Transverse colon (tissue), 4 donors: ENCODE data around the gene LMO7. TPM values are rescaled to one million over a fixed set of nuclear protein-coding genes. Genes with fewer than 3 reads are reported as not detected.

Source experiments
- DNase-seq: peaks from one replicate; pipeline ENCODE4 v3.0.0-alpha.2; 2019
- H3K27ac ChIP-seq, 4 donors: fragments of 200-600 bp; sonication (generic); 2 replicates each; pipeline ENCODE4 v1.5.1; 2016 to 2018; ENCODE audit warnings: inconsistent platforms in 4 of 4
- H3K27me3 ChIP-seq: fragments of 200-600 bp; sonication (generic); 2 replicates; pipeline ENCODE4 v1.5.1; 2017; ENCODE audit warnings: inconsistent platforms
- H3K36me3 ChIP-seq, 4 donors: fragments of 200-600 bp; sonication (generic); 2 replicates each; pipeline ENCODE4 v1.5.1; 2017 to 2019; ENCODE audit warnings: inconsistent platforms in 4 of 4
- H3K4me1 ChIP-seq, 4 donors: fragments of 200-600 bp; sonication (generic); 2 replicates each; pipeline ENCODE4 v1.5.1; 2017 to 2020; ENCODE audit warnings: inconsistent platforms in 4 of 4
- H3K4me3 ChIP-seq, 4 donors: fragments of 200-600 bp; sonication (generic); 1 replicate in 1 of 4; 2 replicates in 3 of 4; pipeline versions ENCODE4 v1.5.1 to v1.6.1; 2017 to 2019; ENCODE audit warnings: inconsistent platforms in 4 of 4
- H3K9me3 ChIP-seq, 2 donors: fragments of 200-600 bp; sonication (generic); 2 replicates each; pipeline ENCODE4 v1.5.1; 2017 to 2019; ENCODE audit warnings: inconsistent platforms in 2 of 2
- CTCF ChIP-seq, 5 experiments: fragments of 200-600 bp in 3 of 5; fragments of 450-650 bp in 2 of 5; sonication (generic) in 3 of 5; IDR thresholded peaks; 1 replicate in 2 of 5; 2 replicates in 3 of 5; pipeline ENCODE4 v1.5.1; 2016 to 2017; ENCODE audit warnings: antibody characterized with exemption in 5 of 5, inconsistent platforms in 3 of 5, mild to moderate bottlenecking in 2 of 5, moderate library complexity in 1 of 5
- EP300 ChIP-seq: sonication (generic); formaldehyde crosslinking; IDR thresholded peaks from one replicate; pipeline ENCODE4 v1.6.1; 2017; ENCODE audit warnings: antibody characterized with exemption, low read depth
- POLR2A ChIP-seq: fragments of 450-650 bp; IDR thresholded peaks from one replicate; pipeline ENCODE4 v1.6.1; 2016; ENCODE audit warnings: antibody characterized with exemption, mild to moderate bottlenecking, moderate library complexity
- POLR2AphosphoS5 ChIP-seq, 3 donors: sonication (generic); formaldehyde crosslinking; IDR thresholded peaks; one replicate each; pipeline ENCODE4 v1.6.1; 2016; ENCODE audit warnings: antibody characterized with exemption in 3 of 3
- WGBS, 2 donors: methylation state at CpG; one replicate each; pipeline ENCODE4 v1.1.5; 2018; ENCODE audit warnings: low coverage in 1 of 2; 5-methylcytosine and 5-hydroxymethylcytosine counted together
- in situ Hi-C, 4 donors: fragments of 200-750 bp; cut with MboI; loops; one replicate each; pipeline versions ENCODE4 v1.15.0 to v1.15.1; 2017; ENCODE audit warnings: low sequenced_read_pairs in 3 of 4, low pct_ligation_motif_present in 1 of 4, low pct_unique_long_range_greater_than_20kb in 1 of 4
- intact Hi-C: fragments of 100-400 bp; cut with DNase I; formaldehyde crosslinking; loops from one replicate; pipeline ENCODE4 v1.15.1; 2023; ENCODE audit warnings: low total_unique reads
- total RNA-seq, 4 donors: library from RNA; depleted of rRNA; stranded (reverse); fragments of >200 nt; gene quantifications; one replicate each; pipeline ENCODE4 v1.1.0, GENCODE V29; 2016

LMO7 gene
- total RNA-seq, 4 donors from 2014 or later = 82.6 to 304 (median 190) TPM

- 34 to 42% methylated on average over 12 to 17 of the region's 17 CpGs for WGBS, 2 donors
These were observed 1.1 kb downstream of the LMO7 start for GRCh38 chr13:75637181-75637750.

GRCh38 chr13:75639454-75639853, 3.3 kb downstream of the LMO7 start:
- Histone ChIP-seq H3K36me3 (no peaks in the 10 kb centered on the region), H3K27ac (no peak overlapping the region), H3K27me3 (peaks cover 12% of the 10 kb centered on the region), H3K4me1 (peaks cover 7 to 17% (median 15%) of the 10 kb centered on the region in 4 donors), H3K9me3 (no peaks in the 10 kb centered on the region), H3K4me3 (no peak overlapping the region)
- intact Hi-C loops = no loop called here
- WGBS, 2 donors = 93% methylated on average over 2 of the region's 2 CpGs
- in situ Hi-C loops = no loop called here
- TF ChIP-seq CTCF (IDR thresholded peaks at IDR 0.05) = no peak
- no peak for TF ChIP-seq POLR2A
- no peak for TF ChIP-seq POLR2AphosphoS5 (IDR thresholded peaks at IDR 0.05)
- no peak for DNase-seq

More at GRCh38 chr13:75637181-75637750, 1.1 kb downstream of the LMO7 start:
- no peak overlapping the region for H3K27ac ChIP-seq
- DNase-seq = no peak
- peak overlapping the region in 2 of 4 donors; percentile 60 to 76 for H3K4me3 ChIP-seq
- in situ Hi-C loops = no loop called here
- intact Hi-C loops = no loop called here
- H3K4me1 ChIP-seq = peaks cover 7 to 17% (median 15%) of the 10 kb centered on the region in 4 donors
- H3K9me3 ChIP-seq = no peaks in the 10 kb centered on the region
- no peaks in the 10 kb centered on the region for H3K36me3 ChIP-seq
- peaks cover 12% of the 10 kb centered on the region for H3K27me3 ChIP-seq
- TF ChIP-seq EP300 (no peak), POLR2A (no peak), POLR2AphosphoS5 (IDR thresholded peaks at IDR 0.05) (no peak), CTCF (IDR thresholded peaks at IDR 0.05) (no peak)

- DNase-seq = no peak
- Histone ChIP-seq H3K27ac (no peak overlapping the region), H3K27me3 (peaks cover 12% of the 10 kb centered on the region), H3K9me3 (no peaks in the 10 kb centered on the region), H3K36me3 (no peaks in the 10 kb centered on the region), H3K4me3 (no peak overlapping the region), H3K4me1 (peaks cover 7 to 12% (median 12%) of the 10 kb centered on the region in 4 donors)
- no peak for TF ChIP-seq CTCF (IDR thresholded peaks at IDR 0.05)
- no peak for TF ChIP-seq EP300
- in situ Hi-C loops = no loop called here
- intact Hi-C loops = no loop called here
- 92 to 97% methylated on average over 2 to 6 of the region's 6 CpGs for WGBS, 2 donors
These were observed 4.9 kb downstream of the LMO7 start for GRCh38 chr13:75641026-75641425.

- H3K36me3 ChIP-seq = no peaks in the 10 kb centered on the region
- H3K4me3 ChIP-seq = no peak overlapping the region
- TF ChIP-seq POLR2AphosphoS5 (IDR thresholded peaks at IDR 0.05) (no peak), CTCF (IDR thresholded peaks at IDR 0.05) (no peak)
- no peaks in the 10 kb centered on the region for H3K9me3 ChIP-seq
- no peaks in the 10 kb centered on the region for H3K27me3 ChIP-seq
- no peaks in the 10 kb centered on the region for H3K4me1 ChIP-seq
- intact Hi-C loops (no loop called here), in situ Hi-C loops (no loop called here)
- H3K27ac ChIP-seq = no peak overlapping the region
- 53 to 88% methylated on average over 1 of the region's 1 CpG for WGBS, 2 donors
- no peak for DNase-seq
These were observed 7.1 kb downstream of the LMO7 start for GRCh38 chr13:75643182-75643581.
